22Rv1 (cell line): ENCODE results near the gene OR2W1.

Experiments
- H3K27ac ChIP-seq: fragments of 450-650 bp; 2 replicates; pipeline ENCODE4 v1.5.1; 2017
- ZFX ChIP-seq: fragments of 450-650 bp; IDR thresholded peaks from 2 replicates; pipeline ENCODE4 v1.6.1; 2017; ENCODE audit warnings: antibody characterized with exemption, borderline replicate concordance
- TF ChIP-seq, protein P1 (sequence below): fragments of 450-650 bp; IDR thresholded peaks from 2 replicates; pipeline ENCODE4 v1.5.1; 2017; ENCODE audit warnings: mild to moderate bottlenecking

OR2W1 gene

DNA sequence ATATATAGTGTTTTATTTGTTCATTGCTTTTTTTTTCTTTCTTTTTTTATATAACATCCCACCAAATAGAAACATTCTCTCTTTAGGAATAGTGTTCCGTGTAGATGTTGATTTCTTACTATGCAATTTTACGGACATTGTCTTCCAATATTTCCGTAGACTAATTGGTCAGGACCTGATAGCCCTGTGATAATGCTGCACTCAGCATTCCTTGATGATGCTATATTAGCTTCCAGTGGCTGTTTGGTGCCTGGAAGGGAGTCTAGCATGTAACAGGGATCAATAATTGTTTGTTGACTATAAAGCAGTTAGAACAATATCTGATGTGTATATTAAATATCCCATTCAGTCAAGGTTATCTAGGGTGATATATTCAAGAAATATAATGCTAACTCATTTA lies 6.7 kb upstream of the OR2W1 start:
- TF ChIP-seq ZFX: no peak
- TF ChIP-seq, protein P1, sequence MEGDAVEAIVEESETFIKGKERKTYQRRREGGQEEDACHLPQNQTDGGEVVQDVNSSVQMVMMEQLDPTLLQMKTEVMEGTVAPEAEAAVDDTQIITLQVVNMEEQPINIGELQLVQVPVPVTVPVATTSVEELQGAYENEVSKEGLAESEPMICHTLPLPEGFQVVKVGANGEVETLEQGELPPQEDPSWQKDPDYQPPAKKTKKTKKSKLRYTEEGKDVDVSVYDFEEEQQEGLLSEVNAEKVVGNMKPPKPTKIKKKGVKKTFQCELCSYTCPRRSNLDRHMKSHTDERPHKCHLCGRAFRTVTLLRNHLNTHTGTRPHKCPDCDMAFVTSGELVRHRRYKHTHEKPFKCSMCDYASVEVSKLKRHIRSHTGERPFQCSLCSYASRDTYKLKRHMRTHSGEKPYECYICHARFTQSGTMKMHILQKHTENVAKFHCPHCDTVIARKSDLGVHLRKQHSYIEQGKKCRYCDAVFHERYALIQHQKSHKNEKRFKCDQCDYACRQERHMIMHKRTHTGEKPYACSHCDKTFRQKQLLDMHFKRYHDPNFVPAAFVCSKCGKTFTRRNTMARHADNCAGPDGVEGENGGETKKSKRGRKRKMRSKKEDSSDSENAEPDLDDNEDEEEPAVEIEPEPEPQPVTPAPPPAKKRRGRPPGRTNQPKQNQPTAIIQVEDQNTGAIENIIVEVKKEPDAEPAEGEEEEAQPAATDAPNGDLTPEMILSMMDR: no peak

DNA sequence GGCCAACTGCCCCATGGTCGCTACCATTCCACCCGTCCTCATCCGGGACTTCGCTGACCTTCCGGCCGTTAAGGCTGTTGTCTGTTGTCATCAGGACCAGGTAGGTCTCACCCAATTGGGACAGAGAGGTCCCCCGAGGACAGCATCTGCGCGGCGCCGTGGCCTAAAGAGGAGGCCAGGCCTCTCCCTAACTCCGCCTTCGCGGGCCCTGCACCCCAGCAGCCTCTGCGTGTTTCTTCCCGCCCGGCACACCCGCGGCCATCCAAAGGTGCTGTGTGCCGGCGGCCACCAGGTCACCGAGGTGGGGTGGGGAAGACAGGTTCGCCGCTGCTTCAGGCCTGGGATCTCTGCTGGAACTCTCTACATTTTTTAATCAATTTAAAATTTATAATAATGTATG lies 9.0 kb downstream of the OR2W1 start:
- H3K27ac ChIP-seq: no peak overlapping the region
- TF ChIP-seq ZFX: no peak
- TF ChIP-seq, protein P1: no peak

More for the DNA sequence above, 6.7 kb upstream of the OR2W1 start:
- H3K27ac ChIP-seq: no peak overlapping the region

DNA sequence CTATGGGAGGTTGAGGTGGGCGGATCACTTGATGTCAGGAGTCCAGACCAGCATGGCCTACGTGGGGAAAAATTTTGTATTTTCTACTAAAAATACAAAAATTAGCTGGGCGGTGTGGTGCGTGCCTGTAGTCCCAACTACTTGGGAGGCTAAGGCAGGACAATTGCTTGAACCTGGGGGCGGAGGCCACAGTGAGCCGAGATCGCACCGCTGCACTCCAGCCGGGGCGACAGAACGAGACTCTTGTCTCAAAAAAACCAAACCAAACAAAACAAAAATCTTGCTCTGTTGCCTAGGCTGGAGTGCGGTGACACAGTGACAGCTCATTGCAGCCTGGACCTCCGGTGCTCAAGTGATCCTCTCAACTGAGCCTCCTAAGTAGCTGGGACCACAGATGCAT lies 16.2 kb downstream of the OR2W1 start:
- TF ChIP-seq, protein P1: no peak
- no peak for TF ChIP-seq ZFX
- H3K27ac ChIP-seq: no peak overlapping the region

DNA sequence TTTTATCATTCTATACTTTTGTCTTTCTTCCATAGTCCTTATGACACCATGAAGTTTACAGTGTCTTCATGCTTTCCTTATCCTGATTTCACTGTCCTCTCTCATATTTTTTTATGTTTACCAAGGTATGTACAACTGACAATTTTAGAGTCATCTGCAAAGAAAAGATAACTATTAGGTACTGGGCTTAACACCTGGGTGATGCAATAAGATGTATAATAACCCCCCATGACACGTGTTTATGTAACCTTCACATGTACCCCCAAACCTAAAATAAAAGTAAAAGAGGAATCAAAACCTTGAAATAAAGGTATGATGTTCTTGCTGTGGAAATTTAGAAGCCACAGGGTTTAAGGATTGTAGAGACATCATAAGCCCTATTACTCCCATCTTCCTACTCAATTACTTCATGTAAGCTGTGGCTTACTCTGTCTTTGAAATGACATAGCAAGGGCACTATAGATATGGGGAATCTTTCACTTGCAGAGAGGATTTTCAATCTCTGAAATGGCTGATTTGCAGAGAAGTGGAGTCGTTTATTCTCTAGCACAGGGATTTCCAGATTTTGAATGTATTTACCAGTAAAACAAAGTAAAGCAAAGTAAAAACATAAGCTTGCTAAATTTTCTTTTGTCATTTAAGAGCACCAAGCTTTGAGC lies 18.9 kb downstream of the OR2W1 start:
- TF ChIP-seq, protein P1: no peak
- no peak for TF ChIP-seq ZFX

DNA sequence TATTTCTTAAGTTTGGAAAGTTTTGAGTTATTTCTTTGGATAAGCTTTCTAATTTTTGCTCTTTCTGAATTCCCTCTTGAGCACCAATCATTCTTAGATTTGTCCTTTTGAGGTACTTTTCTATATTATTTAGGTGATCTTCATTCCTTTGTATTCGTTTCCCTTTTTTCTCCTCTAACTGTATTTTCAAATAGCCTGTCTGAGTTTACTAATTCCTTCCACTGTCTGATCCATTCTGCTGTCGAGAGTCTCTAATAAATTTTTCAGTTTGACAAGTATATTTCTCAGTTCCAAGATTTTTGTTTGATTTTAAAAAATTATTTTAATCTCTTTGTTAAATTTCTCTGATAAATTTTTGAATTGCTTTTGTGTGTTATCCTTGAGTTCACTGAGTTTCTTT lies 23.5 kb downstream of the OR2W1 start:
- H3K27ac ChIP-seq: no peak overlapping the region
- TF ChIP-seq, protein P1: no peak
- TF ChIP-seq ZFX: no peak

More for the DNA sequence above, 18.9 kb downstream of the OR2W1 start:
- no peak overlapping the region for H3K27ac ChIP-seq

DNA sequence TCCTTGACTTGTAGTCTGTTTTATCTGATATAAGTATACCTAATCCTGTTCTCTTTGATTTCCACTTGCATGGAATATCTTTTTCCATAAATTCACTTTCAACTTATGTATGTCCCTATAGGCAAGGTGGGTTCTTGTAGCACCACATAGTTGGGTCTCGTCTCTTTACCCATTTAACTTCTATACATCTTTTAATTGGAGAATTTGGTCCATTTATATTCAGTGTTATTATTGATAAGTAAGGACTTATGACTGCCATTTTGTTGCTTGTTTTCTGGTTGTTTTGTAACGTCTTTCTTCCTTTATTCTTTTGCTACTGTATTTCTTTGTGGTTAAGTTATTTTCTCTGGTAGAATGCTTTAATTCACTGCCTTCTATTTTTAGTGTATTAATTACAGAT lies 25.3 kb downstream of the OR2W1 start:
- H3K27ac ChIP-seq: no peak overlapping the region
- no peak for TF ChIP-seq ZFX
- TF ChIP-seq, protein P1: no peak

DNA sequence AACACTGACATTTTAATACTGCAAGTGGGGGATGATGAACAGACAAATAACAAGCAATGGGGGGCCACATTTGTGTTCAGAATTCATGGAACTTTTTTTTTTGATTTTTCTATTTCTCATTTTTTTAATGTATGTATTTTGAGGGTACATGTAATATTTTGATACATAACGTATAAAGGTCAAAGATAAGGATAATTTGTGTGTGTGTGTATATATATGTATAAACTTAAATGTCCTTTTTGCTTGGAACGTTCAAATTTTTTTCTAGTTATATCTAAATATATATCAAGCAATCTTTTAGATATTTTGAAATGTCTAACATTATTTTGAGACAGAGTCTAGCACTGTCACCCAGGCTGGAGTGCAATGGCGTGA lies 27.6 kb downstream of the OR2W1 start:
- no peak for TF ChIP-seq ZFX
- TF ChIP-seq, protein P1: peak; percentile 1; the same call in 1 of the 2 replicates
- peak overlapping the region; percentile 71; the same call in 1 of the 2 replicates for H3K27ac ChIP-seq
